RWPE2 (cell line): ENCODE data around the gene CSGALNACT2.

Experiments used
- ATAC-seq: fragments of 200-7000 bp; cut with Tn5 transposase; 3 replicates; pipeline ENCODE4 v1.9.1; 2021; ENCODE audit warnings: low read depth
- DNase-seq: peaks from one replicate; pipeline ENCODE4 v3.0.0-alpha.2; 2020; ENCODE audit warnings: low spot score
- H3K27ac ChIP-seq: fragments of 450-650 bp; 2 replicates; pipeline ENCODE4 v1.5.1; 2017; ENCODE audit warnings: mild to moderate bottlenecking; ENCODE audit not compliant: poor library complexity, severe bottlenecking
- H3K27me3 ChIP-seq: fragments of 250-450 bp; sonication (Bioruptor Pico); 2 replicates; pipeline ENCODE4 v1.5.1; 2021; ENCODE audit warnings: mild to moderate bottlenecking, moderate library complexity; ENCODE audit not compliant: insufficient read depth, poor library complexity, severe bottlenecking
- H3K36me3 ChIP-seq: fragments of 250-450 bp; sonication (Bioruptor Pico); 2 replicates; pipeline ENCODE4 v1.5.1; 2020; ENCODE audit warnings: low read depth, mild to moderate bottlenecking, moderate library complexity
- H3K4me1 ChIP-seq: fragments of 250-450 bp; sonication (Bioruptor Pico); 2 replicates; pipeline ENCODE4 v1.5.1; 2021; ENCODE audit warnings: mild to moderate bottlenecking, moderate library complexity; ENCODE audit not compliant: insufficient read depth, poor library complexity, severe bottlenecking
- H3K4me3 ChIP-seq: fragments of 250-450 bp; sonication (Bioruptor Pico); 2 replicates; pipeline ENCODE4 v1.5.1; 2021; ENCODE audit warnings: mild to moderate bottlenecking, moderate library complexity; ENCODE audit not compliant: severe bottlenecking
- H3K9me3 ChIP-seq: fragments of 250-450 bp; sonication (Bioruptor Pico); 2 replicates; pipeline ENCODE4 v1.5.1; 2021; ENCODE audit warnings: mild to moderate bottlenecking, moderate library complexity; ENCODE audit not compliant: severe bottlenecking
- CTCF ChIP-seq: fragments of 450-650 bp; IDR thresholded peaks from one replicate; pipeline ENCODE4 v1.5.1; 2017; ENCODE audit warnings: mild to moderate bottlenecking, moderate library complexity; ENCODE audit not compliant: poor library complexity, severe bottlenecking

CSGALNACT2 gene

GRCh38 chr10:43230101-43230908 lies 92.1 kb downstream of the CSGALNACT2 start:
- no peak for DNase-seq

GRCh38 chr10:43230909-43231522 lies 92.8 kb downstream of the CSGALNACT2 start:
- Histone ChIP-seq H3K27ac (no peak overlapping the region), H3K9me3 (no peaks in the 10 kb centered on the region), H3K4me1 (no peaks in the 10 kb centered on the region), H3K27me3 (peaks cover 25% of the 10 kb centered on the region), H3K36me3 (no peaks in the 10 kb centered on the region), H3K4me3 (no peak overlapping the region)
- no peak for TF ChIP-seq CTCF
- no peak for ATAC-seq
- DNase-seq: no peak

More at GRCh38 chr10:43230101-43230908, 92.1 kb downstream of the CSGALNACT2 start:
- no peak for TF ChIP-seq CTCF
- Histone ChIP-seq H3K36me3 (no peaks in the 10 kb centered on the region), H3K4me3 (peak overlapping the region; percentile 36), H3K27me3 (peaks cover 25% of the 10 kb centered on the region), H3K9me3 (no peaks in the 10 kb centered on the region), H3K27ac (no peak overlapping the region), H3K4me1 (no peaks in the 10 kb centered on the region)
- ATAC-seq: no peak

GRCh38 chr10:43231523-43232078 lies 93.4 kb downstream of the CSGALNACT2 start:
- no peaks in the 10 kb centered on the region for H3K4me1 ChIP-seq
- DNase-seq: no peak
- H3K36me3 ChIP-seq: no peaks in the 10 kb centered on the region
- H3K27ac ChIP-seq: no peak overlapping the region
- H3K4me3 ChIP-seq: no peak overlapping the region
- TF ChIP-seq CTCF: no peak
- no peaks in the 10 kb centered on the region for H3K9me3 ChIP-seq
- ATAC-seq: no peak
- H3K27me3 ChIP-seq: peaks cover 25% of the 10 kb centered on the region

GRCh38 chr10:43233601-43234430 lies 95.6 kb downstream of the CSGALNACT2 start:
- Histone ChIP-seq H3K36me3 (no peaks in the 10 kb centered on the region), H3K27ac (no peak overlapping the region), H3K9me3 (no peaks in the 10 kb centered on the region), H3K27me3 (peaks cover 18% of the 10 kb centered on the region), H3K4me1 (no peaks in the 10 kb centered on the region), H3K4me3 (no peak overlapping the region)
- ATAC-seq (no peak), DNase-seq (no peak)
- TF ChIP-seq CTCF: no peak
